RWPE2 (cell line): Measurements from ENCODE around the gene USP32.

Source experiments
- ATAC-seq: fragments of 200-7000 bp; cut with Tn5 transposase; 3 replicates; pipeline ENCODE4 v1.9.1; 2021; ENCODE audit warnings: low read depth
- DNase-seq: peaks from one replicate; pipeline ENCODE4 v3.0.0-alpha.2; 2020; ENCODE audit warnings: low spot score
- H3K27ac ChIP-seq: fragments of 450-650 bp; 2 replicates; pipeline ENCODE4 v1.5.1; 2017; ENCODE audit warnings: mild to moderate bottlenecking; ENCODE audit not compliant: poor library complexity, severe bottlenecking
- H3K27me3 ChIP-seq: fragments of 250-450 bp; sonication (Bioruptor Pico); 2 replicates; pipeline ENCODE4 v1.5.1; 2021; ENCODE audit warnings: mild to moderate bottlenecking, moderate library complexity; ENCODE audit not compliant: insufficient read depth, poor library complexity, severe bottlenecking
- H3K36me3 ChIP-seq: fragments of 250-450 bp; sonication (Bioruptor Pico); 2 replicates; pipeline ENCODE4 v1.5.1; 2020; ENCODE audit warnings: low read depth, mild to moderate bottlenecking, moderate library complexity
- H3K4me1 ChIP-seq: fragments of 250-450 bp; sonication (Bioruptor Pico); 2 replicates; pipeline ENCODE4 v1.5.1; 2021; ENCODE audit warnings: mild to moderate bottlenecking, moderate library complexity; ENCODE audit not compliant: insufficient read depth, poor library complexity, severe bottlenecking
- H3K4me3 ChIP-seq: fragments of 250-450 bp; sonication (Bioruptor Pico); 2 replicates; pipeline ENCODE4 v1.5.1; 2021; ENCODE audit warnings: mild to moderate bottlenecking, moderate library complexity; ENCODE audit not compliant: severe bottlenecking
- H3K9me3 ChIP-seq: fragments of 250-450 bp; sonication (Bioruptor Pico); 2 replicates; pipeline ENCODE4 v1.5.1; 2021; ENCODE audit warnings: mild to moderate bottlenecking, moderate library complexity; ENCODE audit not compliant: severe bottlenecking
- CTCF ChIP-seq: fragments of 450-650 bp; IDR thresholded peaks from one replicate; pipeline ENCODE4 v1.5.1; 2017; ENCODE audit warnings: mild to moderate bottlenecking, moderate library complexity; ENCODE audit not compliant: poor library complexity, severe bottlenecking

Gene USP32

GRCh38 chr17:60395508-60396065, 3.7 kb upstream of the USP32 start:
- H3K27ac ChIP-seq: no peak overlapping the region
- H3K27me3 ChIP-seq: no peaks in the 10 kb centered on the region
- no peaks in the 10 kb centered on the region for H3K36me3 ChIP-seq
- TF ChIP-seq CTCF: no peak
- ATAC-seq: no peak
- no peak for DNase-seq
- H3K9me3 ChIP-seq: no peaks in the 10 kb centered on the region
- peaks cover 8% of the 10 kb centered on the region for H3K4me1 ChIP-seq
- no peak overlapping the region for H3K4me3 ChIP-seq

GRCh38 chr17:60393840-60394723, 2.1 kb upstream of the USP32 start:
- ATAC-seq: no peak
- no peaks in the 10 kb centered on the region for H3K36me3 ChIP-seq
- H3K4me3 ChIP-seq: no peak overlapping the region
- no peaks in the 10 kb centered on the region for H3K9me3 ChIP-seq
- no peak for DNase-seq
- no peak for TF ChIP-seq CTCF
- peaks cover 17% of the 10 kb centered on the region for H3K4me1 ChIP-seq
- peak overlapping the region; percentile 85 for H3K27ac ChIP-seq
- H3K27me3 ChIP-seq: no peaks in the 10 kb centered on the region

GRCh38 chr17:60392845-60393702, 1.1 kb upstream of the USP32 start:
- peaks cover 23% of the 10 kb centered on the region for H3K4me1 ChIP-seq
- no peak for TF ChIP-seq CTCF
- H3K4me3 ChIP-seq: peak overlapping the region; percentile 48
- no peaks in the 10 kb centered on the region for H3K9me3 ChIP-seq
- ATAC-seq (peak; percentile 1; the same call in 1 of the 3 replicates), DNase-seq (no peak)
- H3K27me3 ChIP-seq: no peaks in the 10 kb centered on the region
- H3K36me3 ChIP-seq: no peaks in the 10 kb centered on the region
- H3K27ac ChIP-seq: peak overlapping the region; percentile 85

- ATAC-seq: peak; percentile 53
- peaks cover 27% of the 10 kb centered on the region for H3K4me1 ChIP-seq
- no peak for TF ChIP-seq CTCF
- H3K27me3 ChIP-seq: no peaks in the 10 kb centered on the region
- H3K4me3 ChIP-seq: peak overlapping the region; percentile 48
- H3K36me3 ChIP-seq: no peaks in the 10 kb centered on the region
- H3K27ac ChIP-seq: peak overlapping the region; percentile 85
- no peaks in the 10 kb centered on the region for H3K9me3 ChIP-seq
- peak; percentile 78 for DNase-seq
Measured at GRCh38 chr17:60391471-60392041, 377 bp downstream of the USP32 start.
